NAMALWA (cell line): ENCODE measurements around the gene GALR2.
A peak's percentile ranks its signal among the peaks of the same experiment; 100 is the strongest.

ENCODE experiments used
- DNase-seq: peaks from one replicate; pipeline ENCODE4 v3.0.0-alpha.2; 2015; ENCODE audit warnings: low spot score

Gene GALR2

DNA sequence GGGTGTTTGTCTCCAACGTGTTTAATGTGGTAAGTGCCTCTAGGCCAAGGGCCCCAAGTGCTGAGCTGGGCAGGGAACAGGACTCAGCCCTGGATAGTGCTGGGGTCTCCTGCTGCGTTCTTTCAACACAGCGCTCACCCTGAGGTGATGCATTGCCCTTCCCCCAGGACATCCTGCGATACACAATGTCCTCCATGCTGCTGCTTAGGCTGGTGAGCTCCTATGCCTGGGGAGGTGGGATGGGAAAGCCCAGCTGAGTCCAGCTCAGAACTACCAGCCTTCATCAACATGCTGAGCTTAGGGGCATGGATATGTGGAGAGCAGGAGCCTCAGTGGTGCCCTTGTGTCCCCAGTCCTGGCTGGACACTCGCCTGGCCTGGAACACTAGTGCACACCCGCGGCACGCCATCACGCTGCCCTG is 5.0 kb downstream of the GALR2 start:
- no peak for DNase-seq

DNA sequence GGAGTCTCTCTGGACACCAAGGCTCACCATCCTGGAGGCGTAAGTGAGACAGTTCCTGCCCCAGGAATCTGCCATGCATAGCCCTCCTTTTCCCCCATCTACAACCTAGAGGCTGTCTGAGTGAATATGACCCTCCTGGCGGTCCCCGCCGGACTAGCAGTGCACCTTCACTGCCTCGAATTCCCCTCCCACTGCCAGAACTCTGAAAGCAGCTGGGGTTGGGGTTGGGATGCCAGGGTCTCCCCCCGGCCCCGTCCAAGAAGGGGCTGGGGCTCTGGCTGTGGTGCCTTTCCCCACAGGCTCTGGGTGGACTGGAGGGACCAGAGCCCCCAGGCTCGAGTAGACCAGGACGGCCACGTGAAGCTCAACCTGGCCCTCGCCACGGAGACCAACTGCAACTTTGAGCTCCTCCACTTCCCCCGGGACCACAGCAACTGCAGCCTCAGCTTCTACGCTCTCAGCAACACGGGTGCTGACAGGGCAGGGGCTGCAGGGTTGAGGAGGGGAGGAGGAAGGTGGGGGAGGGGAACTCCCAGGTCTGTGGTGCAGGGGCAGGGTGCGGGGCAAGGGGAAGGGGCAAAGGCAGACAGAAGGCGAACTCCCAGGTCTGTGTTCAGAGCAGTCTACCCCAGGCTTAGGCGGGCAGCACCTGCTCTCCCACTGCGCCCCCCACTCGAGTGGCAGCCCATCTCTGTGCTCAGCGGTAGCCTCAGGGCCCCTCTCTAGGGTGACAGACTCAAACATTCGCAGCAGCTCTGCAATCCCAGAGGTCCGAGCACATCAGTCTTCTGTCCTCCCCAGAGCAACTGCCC is 5.6 kb downstream of the GALR2 start:
- DNase-seq, result peak; percentile 30

DNA sequence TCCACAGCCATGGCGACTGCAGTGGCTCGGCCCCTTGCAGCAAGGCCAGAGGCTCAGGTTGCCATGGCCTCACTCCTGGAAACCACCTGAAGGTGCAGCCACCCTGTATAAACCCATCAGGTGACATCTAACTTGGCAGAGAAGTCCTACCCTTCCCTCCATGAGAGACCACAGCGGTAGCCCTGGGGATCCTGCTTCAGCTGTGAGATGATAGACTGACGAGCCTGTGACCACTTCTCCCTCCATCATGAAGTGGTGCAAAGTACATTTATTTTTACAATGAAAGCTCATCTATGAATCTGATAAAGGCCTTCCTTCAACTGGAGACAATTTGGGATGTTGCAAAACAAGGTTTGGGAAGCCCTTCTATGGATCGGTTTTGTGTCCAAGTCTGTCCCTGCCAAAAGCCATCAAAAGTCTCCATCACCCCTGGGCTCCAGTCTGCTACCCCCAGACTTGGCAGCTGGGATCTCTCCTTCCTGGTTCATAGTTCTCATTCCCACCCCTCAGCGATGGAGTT is 6.2 kb downstream of the GALR2 start:
- DNase-seq, result no peak

GRCh38 chr17:76081295-76082210 is 7.0 kb downstream of the GALR2 start:
- DNase-seq, result no peak

- DNase-seq, result no peak
These were observed 8.0 kb downstream of the GALR2 start for GRCh38 chr17:76082326-76083251.

DNA sequence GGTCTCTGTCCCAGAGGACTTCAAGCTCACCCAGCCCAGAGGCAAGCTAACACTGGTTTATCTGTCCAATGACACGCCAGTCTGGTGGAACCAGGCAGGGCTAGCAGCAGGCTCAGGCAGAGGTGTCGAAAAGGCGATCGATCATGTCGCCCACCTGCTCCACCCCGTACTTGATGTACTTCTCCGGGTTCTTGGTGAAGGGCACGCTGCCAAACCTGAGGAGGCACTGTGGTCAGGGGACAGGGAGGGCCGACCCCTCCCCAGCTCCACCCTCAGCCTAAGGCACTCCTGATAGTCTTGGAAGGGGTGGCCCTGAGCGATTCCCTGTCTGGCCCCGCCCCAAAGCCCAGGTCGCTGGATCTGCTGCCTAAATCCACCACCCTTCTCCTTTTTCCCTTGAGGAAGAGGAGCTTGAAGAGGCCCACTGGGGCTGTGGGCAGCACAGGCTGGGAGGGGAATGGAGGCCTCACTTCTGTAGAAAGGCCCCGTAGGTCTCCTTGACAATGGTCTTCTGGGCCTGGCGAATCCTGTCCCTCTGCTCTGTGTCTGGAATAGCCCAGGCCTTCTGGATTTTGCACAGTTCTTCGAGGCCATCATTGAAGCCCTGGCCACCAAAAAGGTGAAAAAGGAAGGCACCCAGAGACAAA is 9.1 kb downstream of the GALR2 start:
- no peak for DNase-seq

DNA sequence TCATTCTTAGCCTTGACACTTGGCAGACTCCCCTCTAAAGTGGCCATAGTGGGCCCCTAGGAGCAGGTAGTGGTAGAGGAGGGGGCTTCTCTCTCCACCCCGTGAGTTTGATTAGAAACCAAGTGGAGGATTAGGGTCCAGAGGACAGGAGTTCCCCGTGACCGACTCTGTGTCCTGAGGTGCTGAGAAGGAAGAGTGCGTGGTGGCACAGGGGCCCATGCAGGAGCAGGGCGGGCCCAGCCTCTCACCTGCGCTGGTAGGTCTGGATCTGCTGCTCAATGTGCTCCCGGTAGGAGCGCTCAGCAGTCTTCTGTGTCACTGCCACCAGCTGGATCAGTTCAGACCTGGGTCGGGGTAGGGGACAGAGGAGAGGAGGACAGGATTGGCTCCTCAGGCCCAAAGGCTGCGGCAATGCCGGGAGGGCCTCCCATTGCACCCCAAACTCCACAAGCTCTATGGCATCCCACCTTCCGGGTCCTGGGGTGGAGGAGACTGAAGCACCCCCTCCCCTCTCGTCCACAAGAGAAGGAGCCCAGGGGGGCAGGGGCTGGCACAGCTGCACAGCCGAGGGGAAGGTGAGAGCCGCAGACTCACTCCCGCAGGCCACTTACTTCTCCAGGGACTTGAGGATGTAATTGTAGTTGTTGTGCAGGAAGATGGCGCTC is 10.6 kb downstream of the GALR2 start:
- DNase-seq, result no peak

DNA sequence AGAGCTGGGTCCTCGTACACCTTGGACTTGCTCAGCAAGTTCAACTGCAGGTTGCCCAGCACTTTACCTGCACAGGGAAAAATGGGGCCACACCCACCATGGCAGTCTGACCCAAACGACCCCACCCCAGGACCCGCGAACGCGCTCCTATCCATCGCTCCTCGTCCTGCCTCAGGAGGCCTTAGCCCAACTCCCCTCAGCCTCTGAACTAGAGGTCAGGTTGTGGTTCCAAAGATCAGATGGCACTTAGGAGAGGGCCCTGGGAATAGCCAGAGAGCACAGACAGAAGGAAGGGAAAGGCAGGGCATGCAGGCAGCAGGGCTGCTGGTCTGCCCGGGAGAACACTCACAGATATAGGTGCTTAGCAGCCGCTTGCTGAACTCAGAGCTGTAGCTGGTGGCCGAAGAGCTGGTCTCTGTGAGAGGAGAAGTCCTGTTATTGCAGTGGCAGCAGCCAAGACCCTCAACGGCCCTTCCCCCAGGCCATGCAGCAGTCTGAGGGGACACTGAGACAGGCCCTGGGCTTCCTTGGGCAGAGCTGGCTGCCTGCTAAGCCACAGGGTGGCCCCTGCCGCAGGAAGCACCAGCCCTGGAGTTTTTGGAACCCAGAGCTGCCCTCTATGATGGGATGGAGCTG is 11.3 kb downstream of the GALR2 start:
- DNase-seq, result no peak

DNA sequence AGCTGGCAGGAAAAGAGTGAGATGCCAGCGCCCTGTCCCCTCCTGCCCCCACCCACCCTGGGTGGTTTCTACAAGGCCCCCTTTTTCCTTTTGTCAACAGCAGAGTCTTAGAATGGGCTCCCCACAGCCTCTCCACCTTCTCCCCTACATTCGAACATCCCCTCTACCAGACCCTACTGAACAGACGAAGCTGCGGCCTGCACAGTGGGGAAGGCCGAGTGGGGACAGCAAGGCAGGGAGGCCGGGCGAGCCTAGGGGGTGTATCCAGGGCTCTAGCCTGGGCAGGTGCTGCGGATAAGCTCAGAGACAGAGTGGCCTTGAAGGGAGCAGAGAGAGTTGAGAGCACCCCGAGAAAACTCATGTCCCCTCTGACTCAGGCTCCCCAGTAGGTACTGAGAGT is 11.8 kb downstream of the GALR2 start:
- no peak for DNase-seq

DNA sequence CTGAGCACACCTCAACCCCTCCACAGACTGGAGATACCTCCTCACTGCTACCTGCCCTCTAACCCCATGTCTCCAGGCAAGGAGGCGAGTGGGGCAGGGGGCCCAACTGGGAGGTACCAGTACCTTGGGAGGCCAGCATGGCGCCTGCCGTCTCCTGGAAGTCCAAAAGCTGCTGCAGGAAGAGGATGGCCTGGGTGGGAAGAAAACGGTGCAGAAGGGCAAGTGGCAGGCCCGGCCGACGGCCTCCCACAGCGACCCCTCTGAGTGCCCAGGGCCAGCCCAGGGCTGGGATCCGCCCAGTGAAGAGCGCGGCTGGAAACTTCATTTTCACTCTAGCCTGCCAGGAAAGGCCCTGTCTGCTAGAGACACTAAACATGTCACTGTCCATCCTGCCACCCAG is 12.9 kb downstream of the GALR2 start:
- DNase-seq, result no peak

GRCh38 chr17:76088041-76088867 is 13.7 kb downstream of the GALR2 start:
- DNase-seq, result no peak

- DNase-seq, result no peak
These were observed 14.4 kb downstream of the GALR2 start for GRCh38 chr17:76088868-76089576.

DNA sequence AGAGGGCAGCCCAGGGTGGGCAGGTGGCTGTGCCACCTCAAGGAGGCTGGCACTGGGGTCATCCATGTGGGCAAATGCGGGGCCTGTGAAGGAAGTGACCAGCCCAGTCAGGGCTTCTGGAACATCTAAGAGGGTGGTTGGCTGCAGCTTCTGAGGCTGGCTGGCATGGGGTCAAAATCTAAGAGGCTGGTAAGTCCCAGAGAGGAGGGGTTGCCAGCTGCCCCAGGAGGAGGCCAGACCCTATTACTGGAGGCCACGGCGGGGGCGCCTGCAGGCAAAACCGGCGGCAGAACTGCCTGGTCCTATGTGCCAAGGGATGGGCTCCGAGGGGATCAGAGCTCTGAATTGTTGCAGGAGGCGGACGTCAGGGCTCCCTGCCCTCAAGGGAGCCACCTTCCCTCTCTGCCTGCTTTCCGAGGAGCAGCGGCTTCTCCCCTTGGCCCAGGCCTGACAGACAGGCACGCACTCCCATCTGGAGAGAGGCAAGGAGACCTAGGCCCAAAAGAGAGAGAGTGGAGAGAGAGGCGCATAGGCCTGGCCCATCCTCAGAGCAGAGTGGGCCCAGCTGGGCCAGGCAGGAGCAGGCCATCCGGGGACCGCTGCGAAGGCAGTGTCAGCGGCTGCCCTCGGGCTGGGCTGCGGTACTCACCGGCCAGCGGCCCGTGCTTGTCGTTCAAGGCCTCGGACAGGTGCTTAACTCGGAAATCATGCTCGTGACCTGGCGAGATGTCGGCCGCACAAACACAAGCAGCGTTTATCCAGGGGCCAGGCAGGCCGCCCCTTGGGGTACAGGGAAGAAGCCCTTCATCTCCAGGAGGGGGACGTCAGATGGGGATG is 15.3 kb downstream of the GALR2 start:
- DNase-seq, result no peak

GRCh38 chr17:76090517-76091129 is 16.0 kb downstream of the GALR2 start:
- no peak for DNase-seq

- DNase-seq, result no peak
These were observed 17.1 kb downstream of the GALR2 start for GRCh38 chr17:76091526-76092286.
